GM03348 (cell line): ENCODE data around the gene FBXO7.
A peak's percentile ranks its signal among the peaks of the same experiment; 100 is the strongest.

ENCODE experiments used
- DNase-seq: peaks from one replicate; pipeline ENCODE4 v3.0.0; 2012; ENCODE audit warnings: low spot score

The FBXO7 gene

DNA sequence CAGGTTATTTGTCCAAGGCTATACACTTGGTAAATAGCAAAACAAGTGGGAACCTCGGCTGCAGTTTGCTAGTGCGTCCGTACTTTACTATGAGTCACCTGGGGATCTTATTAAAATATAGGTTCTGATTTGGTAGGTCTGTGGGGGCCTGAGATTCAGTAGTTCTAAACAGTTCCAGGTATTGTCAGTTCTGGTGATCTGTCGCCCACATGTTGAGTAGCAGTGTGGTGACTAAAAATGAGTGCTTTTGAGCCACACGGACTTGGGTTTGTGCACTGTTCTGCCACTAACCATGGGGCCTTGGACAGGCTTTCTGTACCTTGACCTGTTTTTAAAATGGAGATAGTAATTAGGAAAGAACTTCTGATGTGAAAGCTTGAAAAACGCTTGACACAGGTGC, 15.7 kb downstream of the FBXO7 start:
- no peak for DNase-seq

DNA sequence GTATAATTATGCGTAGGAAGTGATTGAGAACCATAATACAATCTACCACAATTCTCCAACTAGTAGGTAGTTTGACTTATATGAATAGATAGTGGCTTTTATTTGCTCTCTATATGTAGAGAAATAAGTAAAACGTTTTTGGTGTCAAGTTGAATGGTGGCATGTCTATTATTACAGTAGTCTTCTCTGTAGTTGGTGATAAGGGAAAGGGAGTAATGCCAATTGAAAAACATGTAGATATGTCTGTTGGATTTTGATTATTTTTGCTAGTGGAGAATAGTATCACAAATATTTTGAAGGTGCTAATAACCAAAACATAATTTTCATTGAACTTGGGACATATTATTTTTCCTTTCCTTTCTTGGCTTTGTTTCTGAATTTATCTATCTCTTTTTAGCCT, 17.5 kb downstream of the FBXO7 start:
- no peak for DNase-seq

DNA sequence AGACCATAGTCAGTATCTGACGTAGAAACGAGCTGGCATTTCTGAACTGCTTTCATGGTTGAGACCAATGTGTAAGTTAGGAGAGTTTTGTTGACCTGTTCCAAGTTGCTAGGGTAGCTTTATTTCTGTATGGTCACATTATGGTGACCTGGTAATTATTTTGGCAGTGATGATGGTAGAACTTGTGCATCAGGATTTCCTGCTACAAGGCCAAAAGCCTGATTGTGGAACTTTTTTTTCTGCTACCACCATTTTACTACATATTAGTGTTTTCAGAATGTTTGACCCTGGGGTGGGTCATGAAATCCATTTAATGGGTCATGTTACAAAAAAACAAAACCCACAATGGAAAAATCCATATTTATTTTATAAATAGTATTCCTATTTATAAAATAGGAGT, 18.9 kb downstream of the FBXO7 start:
- no peak for DNase-seq

DNA sequence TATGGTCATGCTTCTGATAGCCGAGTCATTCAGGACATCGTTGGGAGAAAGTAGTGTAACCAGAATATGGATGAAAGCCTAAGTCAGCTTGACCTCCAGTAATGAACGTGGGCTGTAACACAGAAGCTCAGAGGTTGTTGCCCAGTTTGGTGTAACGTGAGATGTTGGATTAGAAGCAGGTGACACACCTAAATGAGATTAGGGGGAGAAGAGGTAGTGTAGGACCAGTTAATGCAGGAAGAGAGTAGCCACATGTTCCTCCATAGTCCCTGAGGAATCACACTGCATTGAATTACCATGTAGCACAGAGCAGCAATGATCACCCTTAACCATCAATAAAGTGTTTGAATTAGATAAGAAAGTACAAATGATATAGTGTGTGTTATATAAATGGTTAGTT, 20.4 kb downstream of the FBXO7 start:
- no peak for DNase-seq

DNA sequence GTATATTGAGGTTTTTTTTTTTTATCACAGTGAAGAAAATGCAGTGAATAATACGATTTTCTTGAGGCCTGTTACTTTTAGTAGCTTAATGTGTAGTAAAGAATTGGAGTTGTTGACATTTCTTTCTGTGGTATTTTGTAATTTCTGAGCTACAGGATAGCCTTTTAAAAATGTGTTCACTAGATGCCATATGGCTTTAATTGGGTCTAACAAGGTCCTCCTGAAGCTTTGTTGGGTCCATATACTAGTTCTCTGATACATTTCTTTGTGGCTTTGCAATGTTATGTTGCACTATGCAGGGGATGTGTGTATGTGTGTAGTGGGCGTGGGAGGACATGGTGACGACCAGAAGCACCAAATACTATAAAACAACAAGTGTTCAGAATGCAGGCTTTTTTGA, 25.1 kb downstream of the FBXO7 start:
- no peak for DNase-seq

DNA sequence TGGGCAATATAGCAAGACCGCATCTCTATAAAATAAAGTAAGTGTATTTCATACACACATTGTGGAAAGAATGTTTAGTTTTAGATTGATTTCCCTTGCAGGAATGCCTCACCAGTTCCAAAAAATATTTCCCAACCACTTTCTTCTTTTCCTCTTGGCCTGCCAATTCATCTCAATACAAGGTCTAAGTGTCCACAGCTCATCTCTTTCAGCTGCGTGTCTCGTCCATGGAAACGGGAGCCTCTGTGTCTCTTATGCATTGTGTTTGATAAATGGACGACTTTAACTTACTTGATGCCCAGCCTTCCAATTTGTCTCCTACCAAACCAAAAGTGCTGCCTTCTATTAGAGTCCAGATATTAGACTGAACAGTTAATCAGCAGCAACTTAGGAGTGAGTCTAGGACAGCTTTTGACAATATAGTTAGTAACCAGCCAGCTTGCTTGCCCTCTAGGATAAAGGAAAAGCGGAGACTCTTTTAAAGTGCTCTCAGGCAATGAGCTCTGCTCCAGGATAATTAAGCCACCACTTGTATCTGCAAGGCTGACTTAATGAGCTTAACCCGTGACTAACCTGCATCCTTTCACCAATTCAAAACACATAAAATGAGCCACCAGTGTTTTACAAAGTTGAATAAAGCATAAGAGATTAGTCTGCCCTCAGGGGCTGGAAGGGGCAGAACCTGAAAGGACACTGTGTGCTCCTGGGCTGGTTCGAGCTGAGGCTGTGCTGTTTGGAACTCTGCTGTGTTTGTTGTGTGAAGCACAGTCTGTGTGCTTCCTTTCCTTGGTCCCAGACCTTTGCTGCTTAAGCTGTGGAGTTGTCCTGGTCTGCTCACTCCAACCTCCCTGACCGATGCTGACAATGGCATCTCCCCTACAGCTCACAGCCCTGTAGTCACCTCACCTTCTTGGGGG, 27.5 kb downstream of the FBXO7 start:
- peak; percentile 45 for DNase-seq

DNA sequence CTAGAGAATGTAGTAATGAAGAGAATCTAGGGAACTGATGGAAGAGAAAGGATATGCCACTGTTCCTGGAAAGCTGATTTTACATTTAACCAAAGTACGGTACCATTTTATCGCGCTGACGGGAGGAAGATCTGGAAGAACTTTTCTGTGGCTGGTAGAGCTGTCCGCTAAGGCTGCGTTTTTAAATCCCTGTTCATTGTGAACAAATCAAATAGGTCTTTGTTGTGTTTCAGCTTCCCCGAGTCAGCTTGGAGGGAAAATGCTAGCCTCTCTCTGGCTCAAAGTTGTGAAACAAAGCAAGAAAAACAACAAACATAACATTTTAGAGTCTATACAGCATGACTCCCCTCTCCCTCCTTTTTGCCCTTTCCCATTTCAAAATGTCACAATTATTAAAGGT, 34.4 kb downstream of the FBXO7 start:
- no peak for DNase-seq

DNA sequence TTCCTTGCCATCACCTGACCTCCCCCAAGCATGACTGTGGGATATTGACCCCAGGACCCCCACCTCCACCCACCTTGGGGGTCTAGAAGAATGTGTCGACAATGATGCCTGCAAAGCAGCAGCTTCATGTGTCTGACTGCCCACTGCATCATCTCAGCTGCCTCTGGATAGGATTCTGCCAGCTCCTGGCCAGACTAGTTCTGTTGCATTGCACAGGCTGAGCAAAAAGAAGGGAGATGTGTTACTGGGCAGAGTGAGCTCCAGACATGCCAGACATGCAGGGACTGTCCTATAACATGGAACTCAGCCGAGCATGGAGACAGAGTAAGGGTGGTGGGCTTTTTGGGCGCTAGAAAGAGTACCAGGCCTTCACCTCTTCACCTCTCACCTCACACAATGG, 36.7 kb downstream of the FBXO7 start:
- DNase-seq: no peak

DNA sequence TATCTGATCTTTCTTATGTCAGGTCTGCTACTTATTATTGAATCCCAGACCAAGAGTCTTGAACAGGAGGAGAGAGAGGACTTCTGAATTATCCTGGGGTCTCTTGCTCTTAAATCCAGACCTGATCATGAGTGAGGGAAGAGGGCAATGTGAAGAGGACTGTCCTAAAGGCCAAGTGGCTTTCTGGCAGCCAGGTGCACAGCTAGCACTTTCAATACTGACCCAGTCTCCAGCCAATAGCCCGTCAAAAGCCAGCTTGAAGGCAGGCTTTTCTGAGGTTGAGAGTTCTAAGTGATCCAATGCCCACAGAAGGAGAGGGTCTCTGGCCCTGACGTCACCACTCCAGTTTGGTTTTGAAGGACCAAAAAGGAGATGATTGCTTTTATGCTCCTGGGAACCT, 37.2 kb downstream of the FBXO7 start:
- no peak for DNase-seq

DNA sequence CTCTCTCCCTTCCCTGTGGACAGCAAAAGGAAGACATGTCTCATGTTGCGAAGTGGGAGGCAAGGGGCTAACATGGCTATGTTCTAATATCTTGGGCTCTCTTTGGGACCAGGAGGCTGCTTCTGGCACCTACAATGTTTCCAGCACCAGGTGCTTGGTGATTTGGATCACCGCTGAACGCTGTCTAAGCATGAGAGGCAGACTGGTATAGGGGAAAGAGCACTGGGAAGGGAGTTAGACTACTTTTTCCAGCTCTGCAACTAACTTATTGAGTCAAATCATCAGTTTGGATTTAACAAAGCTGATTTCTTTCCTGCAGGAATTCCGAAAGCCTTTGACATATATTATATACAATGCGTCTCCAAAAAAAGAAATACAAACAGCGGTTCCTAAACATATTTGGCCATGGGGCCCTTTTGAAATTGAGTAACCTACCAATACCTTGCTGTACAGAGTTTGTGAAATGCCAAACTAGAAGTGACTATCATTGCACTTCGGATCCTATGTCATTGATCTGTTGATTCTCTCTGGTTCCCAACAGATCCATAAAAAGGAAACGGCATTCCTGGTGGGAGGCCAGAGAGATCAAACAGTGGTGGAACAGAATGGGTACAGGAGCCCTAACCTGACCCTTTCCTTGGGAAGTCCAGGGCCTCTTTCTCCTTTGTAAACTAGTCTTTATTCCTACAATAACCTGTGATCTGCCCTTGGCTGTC, 37.8 kb downstream of the FBXO7 start:
- DNase-seq: no peak

DNA sequence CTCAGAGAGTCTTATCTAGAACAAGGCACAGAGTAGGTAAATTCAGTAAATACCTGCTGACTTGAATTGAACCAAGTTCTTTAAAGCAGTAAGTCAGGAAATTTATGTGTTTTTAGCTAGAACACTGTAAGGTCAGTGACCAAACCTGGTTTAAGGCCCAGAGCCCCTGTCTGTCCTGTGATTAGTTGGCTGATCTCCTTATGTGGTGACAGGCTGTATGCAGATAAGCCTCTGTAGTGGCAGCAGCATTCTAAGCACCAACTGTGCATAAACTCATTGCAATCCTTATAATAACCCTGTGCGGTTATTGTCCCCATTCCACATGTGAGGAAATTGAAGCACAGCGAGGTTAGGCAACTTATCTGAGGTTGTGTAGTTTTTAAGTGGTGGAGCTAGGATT, 40.5 kb downstream of the FBXO7 start:
- DNase-seq: no peak

DNA sequence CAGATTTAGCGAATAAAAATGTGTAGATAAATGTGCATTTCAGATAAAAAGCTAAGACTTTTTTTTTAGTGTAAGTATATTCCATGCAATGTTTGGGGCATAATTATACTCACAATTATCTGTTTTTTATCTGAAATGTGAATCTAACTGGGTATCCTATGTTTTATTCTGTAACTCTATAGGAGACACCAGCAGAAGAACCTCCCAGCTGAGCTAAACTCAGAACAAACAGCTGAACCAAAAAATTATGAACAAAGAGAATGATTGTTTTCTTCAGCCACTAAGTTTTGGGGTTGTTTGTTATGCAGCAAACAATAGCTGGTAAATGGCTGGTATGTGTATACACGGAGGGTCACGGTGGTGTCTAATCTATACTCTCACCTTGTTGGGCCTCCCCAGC, 42.9 kb downstream of the FBXO7 start:
- no peak for DNase-seq

DNA sequence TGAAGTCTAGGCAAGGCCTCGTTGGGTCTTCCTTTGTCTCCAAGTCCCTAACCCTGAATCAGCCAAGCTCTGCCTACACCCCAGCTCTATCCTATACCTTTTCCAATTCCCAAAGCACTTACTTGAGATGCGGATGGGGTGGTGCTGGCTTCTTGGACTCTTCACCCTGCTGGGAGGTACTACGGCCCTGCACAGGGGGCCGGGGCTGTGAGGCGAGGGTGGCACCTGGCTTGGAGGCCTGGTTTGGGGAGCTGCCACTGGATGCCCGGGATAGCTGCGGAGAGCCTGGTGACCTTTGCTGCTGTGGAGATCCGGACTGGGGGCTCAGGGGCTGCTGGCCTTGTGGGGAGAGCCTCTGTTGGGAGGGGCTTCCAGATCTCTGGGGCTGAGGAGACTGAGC, 43.3 kb downstream of the FBXO7 start:
- DNase-seq: no peak

DNA sequence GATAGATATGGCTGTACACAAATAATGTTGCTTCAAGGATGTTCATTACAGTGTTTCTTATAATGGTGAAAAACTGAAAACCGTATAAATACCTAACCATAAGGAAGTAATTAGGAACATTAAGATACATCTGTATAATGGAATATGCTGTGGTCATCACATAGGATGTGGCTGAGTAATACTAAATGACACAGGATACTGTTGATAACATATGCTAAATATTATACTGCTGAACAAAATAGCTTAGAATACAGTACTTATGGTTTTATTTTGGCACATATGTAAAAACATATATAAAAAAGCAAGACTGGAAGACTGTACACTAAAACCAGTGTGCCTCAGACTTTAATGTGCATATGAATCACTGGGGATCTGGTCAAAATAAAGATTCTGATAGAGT, 43.8 kb downstream of the FBXO7 start:
- DNase-seq: no peak

DNA sequence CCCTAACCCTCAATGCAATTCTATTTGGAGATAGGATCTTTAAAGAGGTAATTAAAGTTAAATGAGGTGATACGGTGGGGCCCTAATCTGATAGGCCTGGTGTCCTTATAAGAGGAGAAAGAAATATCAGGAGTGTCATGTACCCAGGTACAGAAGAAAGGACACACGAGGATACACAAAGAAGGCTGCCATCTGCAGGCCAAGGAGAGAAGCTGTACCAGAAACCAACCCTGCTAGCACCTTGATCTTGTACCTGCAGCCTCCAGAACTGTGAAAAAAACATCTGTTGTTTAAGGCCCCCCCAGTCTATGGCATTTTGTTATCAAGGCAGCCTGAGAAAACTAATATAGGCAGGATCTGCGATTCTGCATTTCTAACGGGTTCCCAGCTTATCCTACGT, 44.2 kb downstream of the FBXO7 start:
- no peak for DNase-seq

DNA sequence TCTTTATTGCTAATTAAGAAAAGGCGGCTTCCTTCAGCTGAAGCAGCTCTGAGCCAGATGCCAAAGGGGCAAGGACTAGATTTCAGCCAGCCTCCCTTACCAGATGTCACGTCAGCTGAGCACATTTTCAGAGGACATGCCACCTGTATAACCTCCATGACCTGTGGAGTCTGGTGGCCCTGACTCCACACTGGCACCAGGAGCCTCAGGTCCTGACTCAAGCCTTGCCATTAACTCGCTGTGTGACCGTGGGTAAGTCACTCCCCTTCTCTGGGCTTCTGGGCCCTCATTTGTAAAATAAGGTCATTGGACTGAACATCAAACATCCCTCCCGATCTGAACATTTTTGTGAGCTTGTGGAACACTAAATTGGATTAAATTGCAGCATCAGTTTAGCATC, 46.0 kb downstream of the FBXO7 start:
- DNase-seq: no peak

DNA sequence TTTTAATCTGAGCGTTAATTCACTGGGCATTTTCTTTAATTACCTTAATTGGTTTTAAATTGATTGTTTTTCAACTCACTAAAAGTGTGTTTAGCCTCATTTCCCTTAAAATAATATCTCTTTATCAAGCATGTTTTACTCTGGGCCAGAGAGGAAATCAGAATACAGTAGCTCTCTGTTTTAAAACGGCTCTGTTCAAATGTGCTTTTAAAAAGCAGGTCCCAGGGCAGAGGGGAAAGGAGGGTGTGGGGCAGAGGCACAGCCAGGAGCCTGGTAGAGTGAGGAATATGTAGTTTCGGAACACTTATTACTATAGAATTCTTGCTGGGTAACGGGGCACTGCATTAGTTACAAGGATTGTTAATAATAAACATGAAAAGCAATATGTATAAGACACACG, 47.6 kb downstream of the FBXO7 start:
- DNase-seq: no peak

DNA sequence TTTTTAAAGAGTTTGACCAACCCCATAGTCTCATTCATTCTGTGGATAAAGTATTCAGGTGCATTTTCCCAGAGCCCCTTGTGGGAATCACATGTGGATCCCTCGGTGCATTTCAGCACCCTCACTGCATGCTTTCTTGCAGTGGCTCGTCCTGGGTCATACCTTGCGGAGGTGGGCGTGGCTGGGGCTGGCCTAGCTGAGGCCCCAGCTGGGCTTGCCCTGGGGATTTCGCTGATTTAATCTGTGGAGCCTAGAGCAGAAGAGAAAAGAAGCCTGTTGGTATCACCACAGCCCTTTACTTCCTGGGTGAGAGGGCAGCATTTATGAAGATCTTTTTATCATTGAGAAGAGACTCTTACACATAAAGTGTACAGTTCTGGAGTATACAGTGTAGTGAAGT, 53.1 kb downstream of the FBXO7 start:
- DNase-seq: no peak

DNA sequence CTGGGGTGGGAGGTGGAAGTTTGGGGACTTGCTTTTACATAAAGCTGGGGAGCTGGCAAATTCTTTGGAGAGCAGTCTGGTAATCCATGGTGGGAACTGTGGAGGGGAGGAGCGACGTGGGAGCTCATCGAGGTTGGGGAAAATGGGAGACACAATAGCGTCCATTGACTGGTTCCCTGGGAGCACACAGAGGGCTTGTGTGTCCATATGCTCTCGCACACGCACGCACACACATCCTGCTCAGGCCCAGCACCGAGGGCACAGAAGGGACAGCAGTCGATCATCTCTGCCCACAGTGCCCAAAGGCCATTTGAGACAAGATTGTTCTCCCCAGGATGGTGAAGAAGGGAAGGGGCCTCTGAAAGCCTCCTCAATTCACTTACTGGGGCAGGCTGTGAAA, 53.7 kb downstream of the FBXO7 start:
- no peak for DNase-seq

DNA sequence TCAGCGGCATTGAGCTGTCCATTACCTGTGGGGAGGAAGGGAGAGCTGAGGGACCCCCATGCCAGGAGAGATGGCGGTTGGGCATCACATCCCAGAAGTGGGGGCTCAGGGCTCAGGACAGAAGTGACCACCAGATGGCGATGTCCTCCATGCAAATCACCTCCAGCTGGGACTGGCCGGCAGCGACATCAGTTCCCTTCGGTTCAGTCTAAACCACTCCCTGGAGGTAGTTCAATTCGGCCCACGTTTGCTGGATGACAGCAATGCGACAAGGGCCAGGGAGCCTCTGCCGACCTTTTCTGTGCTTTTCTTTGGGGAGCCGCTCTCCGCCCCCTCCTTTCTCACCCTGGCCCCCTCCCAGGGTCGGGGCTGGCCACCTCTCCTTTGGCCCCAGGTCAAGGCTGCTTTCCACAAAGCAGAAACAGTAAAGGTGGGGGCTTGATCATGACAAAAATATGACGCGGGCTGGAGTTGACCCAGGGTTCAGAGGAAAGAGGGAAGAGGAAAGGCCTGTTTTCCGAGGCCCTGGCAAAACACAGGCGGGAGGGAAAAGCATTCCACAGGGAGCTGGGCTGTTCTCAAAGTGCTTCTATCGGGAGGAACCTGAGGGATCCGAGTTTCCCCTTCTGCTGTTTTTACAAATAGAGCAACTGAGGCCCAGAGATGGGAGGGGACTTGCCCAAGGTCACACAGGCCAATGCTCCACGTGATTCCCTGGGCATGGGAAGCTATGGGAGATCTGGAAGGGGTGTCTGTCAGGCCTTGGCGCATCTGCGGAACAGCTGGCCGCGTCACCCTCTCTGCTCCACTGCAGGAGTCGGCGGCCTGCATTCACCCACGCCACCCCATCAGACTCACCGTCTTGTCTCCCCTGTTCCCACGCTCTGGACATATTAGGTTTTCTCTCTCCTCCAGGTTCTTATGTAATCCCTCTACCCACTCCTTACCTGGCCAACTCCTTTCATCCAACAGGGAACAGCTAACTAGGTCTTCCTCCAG, 54.7 kb downstream of the FBXO7 start:
- DNase-seq: peak; percentile 93

DNA sequence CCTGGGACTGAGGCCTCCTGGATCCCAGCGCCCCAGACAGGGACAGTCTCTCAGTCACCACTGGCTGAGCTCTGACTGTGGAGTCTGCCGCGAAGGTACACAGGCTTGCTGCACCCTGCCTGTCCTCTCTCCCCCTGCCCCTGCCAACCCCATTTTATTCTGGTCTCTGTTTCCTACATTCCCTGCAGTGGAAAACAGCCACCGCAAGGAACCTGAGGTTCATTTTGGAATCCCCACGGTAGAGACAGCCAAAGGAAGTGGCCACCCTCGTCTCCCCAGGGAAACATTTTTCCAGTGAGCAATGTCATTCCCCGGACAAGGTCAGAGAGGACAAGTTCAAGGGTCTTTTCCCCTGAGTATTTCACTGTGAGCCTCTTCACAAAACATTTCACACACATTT, 56.6 kb downstream of the FBXO7 start:
- DNase-seq: peak; percentile 50
